HUDEP-2 (cell line): ENCODE data around the gene SRPK2.
"Not testable (repeated sequence)": the region's sequence is repeated elsewhere in the genome, so short reads cannot be mapped to it uniquely, and the experiment has no call there.

Experiments
- DNase-seq, 76 experiments: peaks; one replicate each; lab custom pipeline; 2025; ENCODE audit not compliant: unreplicated experiment in 76 of 76; lab: John Stamatoyannopoulos, UW

Gene SRPK2

DNA sequence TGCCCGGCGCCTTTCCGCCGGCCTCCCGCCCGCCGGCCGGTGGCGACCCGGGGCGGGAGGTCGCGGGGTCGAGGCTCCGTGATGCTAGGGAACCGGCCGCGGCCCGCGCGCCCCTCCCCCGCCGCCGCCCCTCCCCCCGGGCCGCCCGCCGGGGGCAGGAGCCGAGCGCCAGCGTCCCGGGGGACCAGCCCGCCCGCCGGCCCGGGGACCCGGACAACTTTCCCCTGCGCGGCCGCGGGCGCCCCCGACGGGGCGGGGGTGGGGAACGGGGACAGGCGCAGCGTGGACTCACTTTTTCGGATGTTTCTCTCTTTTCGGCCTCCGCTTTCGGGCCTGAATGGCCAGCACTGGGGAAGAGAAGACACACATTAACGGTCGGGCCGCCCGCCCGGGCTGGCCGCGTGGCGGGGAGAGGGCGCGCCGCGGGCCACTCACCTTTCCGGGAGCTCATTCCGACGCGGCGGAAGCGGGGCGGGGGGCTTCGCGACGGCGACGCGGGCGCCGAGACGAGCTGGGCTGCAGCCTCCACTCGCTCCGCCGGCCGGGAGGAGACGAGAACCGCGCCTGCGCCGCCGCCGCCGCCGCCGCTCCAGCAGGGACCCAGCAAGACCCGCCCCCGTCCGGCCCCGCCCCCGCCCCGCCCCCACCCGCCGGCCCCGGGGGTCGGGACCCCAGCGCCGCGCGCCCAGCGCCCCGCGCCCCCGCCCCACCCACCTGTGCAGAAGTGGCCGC is at the start of gene SRPK2:
Gene SRPK2, minus strand, starts transcription at position 566 of the 732 bp plus-strand sequence.
- DNase-seq = peak in 54 of 76 experiments; percentile 2 to 70 (median 40)

DNA sequence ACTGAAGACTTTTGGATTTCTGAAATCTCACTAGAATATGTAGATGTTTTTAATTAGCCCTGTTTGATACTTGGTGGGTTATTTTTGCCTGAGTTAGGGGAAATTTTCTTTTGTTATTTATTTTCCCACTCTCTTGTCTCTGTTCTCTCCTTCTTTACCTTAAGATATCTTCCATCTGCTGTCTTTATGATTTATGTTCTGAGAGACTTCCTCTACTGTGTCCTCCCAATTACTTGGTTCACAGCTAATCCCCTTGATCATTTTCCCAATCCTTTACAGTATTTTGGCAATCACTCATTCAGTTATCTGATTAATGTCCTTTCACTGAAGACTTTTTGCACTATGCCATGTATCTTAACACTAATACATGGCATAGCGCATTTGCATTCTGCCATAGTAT is 49.5 kb upstream of the SRPK2 start:
- no peak for DNase-seq

DNA sequence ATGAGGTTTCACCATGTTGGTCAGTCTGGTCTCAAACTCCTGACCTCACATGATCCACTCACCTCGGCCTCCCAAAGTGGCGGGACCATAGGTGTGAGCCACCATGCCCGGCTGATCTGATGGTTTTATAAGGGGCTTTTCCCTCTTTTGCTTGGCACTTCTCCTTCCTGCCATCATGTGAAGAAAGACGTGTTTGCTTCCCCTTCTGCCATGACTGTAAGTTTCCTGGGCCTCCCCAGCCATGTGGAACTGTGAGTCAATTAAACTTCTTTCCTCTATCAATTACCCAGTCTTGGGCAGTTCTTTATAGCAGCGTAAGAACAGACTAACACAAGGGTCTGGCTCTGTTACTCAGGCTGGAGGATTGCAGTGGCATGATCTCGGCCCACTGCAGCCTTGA is 48.6 kb upstream of the SRPK2 start:
- DNase-seq = not testable (repeated sequence)

DNA sequence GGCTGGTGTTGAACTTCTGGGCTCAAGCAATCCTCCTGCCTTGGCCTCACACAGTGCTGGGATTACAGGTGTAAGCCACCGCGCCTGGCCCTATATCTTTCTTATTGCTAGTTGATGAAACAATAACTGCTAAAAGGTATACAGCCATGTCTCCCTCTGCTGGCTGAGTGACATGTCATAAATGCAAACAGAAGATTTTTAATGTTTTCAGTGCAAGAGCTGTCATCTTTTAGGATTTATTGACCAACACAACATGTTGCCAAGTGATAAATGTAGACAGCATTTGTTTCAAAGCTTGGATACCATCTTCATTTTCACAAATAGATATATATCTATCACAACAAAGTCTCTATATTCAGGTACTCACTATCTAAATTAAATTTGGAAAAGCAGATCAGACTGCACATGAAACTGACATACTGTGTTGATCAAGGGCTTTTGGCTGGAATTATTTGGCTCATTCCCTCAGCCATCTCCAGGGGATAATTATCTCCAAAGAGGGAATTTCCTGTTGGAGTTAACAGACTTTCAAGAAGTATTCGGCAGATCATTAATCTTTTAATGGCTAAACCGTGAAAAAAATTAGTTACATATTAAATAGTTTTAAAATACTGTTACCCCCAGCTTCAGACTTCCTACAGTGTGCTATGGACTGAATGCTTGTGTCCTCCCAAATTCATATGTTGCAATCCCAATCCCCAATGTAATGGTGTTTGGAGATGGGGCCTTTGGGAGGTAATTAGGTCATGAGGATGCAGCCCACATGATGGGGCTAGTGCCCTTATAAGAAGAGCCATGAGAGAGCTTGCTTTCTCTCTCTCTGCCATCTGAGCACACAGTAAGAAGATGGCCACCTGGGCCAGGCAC is 41.3 kb upstream of the SRPK2 start:
- DNase-seq = peak in 30 of 76 experiments; percentile 1 to 56 (median 13)

DNA sequence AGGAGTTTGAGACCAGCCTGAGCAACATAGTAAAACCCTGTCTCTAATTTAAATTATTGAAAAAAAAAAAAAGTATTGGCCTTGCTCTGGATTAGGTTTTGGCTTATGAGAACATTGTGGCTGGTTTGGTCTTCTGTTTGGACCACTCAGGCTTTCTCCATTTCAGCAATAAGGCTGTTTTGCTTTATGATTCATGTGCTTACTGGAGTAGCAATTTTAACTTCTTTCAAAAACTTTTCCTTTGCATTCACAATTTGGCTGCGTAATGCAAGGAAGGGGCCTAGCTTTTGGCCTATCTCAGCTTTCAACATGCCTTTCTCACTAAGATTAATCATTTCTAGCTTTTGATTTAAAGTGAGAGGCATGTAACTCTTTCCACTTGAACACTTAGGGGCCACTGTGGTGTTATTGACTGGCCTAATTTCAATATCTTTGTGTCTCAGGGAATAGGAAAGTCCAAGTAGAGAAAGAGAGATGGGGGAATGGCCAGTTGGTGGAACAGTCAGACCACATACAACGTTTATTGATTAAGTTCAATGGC is 38.0 kb upstream of the SRPK2 start:
- DNase-seq = no peak

DNA sequence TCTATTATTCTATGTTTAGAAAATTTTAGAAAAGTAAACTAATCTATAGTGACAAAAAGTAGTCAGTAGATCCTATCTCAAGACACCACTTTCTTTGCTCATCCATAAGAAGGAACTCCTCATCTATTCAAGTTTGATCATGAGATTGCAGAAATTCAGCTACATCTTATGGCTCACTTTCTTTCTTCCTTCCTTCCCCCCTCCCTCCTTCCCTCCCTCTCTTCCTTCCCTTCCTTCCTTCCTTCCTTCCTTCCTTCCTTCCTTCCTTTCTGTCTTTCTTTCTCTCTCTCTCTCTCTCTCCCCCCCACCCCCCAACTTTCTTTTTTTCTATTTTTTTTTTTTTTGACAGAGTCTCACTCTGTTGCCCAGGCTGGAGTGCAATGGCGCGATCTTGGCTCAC is 35.3 kb upstream of the SRPK2 start:
- no peak for DNase-seq

DNA sequence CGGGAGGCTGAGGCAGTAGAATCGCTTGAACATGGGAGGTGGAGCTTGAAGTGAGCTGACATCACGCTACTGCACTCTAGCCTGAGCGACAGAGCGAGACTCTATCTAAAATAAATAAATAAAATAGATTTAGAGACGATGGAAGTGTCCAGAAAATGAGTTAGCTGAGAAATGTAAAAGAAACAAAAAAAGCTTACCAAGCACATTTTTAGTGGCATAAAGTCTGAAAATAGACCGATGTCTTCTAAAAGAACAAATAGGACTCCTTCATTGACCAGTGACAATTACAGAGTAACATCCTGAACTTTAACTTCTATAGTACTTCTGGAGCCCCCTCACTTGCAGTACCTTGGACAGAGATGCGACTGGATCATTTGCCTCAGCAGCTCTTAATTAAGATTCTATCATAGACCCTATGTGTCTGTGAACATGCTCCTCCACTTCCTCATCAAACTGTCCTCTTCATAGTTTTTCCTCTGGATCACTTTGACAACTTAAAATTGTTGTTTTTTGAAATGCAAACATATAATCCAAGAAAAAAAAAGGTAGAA is 25.2 kb upstream of the SRPK2 start:
- peak in 1 of 76 experiments; percentile 3 for DNase-seq

DNA sequence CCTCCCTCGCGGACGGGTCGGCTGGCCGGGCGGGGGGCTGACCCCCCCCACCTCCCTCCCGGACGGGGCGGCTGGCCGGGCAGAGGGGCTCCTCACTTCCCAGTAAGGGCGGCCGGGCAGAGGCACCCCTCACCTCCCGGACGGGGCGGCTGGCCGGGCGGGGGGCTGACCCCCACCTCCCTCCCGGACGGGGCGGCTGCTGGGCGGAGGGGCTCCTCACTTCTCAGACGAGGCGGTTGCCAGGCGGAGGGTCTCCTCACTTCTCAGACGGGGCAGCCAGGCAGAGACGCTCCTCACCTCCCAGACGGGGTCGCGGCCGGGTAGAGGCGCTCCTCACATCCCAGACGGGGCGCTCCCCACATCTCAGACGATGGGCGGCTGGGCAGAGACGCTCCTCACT is 22.1 kb upstream of the SRPK2 start:
- not testable (repeated sequence) for DNase-seq

DNA sequence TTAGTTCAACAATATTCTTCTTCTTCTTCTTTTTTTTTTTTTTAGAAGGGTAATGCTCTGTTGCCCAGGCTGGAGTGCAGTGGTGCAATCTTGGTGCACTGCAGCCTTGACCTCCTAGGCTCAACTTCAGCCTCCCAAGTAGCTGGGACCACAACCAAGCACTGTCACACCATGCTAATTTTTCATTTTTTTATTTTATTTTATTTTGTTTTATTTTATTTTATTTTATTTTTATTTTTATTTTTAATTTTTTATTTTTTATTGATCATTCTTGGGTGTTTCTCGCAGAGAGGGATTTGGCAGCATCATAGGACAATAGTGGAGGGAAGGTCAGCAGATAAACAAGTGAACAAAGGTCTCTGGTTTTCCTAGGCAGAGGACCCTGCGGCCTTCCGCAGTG is 21.1 kb upstream of the SRPK2 start:
- DNase-seq = not testable (repeated sequence)

DNA sequence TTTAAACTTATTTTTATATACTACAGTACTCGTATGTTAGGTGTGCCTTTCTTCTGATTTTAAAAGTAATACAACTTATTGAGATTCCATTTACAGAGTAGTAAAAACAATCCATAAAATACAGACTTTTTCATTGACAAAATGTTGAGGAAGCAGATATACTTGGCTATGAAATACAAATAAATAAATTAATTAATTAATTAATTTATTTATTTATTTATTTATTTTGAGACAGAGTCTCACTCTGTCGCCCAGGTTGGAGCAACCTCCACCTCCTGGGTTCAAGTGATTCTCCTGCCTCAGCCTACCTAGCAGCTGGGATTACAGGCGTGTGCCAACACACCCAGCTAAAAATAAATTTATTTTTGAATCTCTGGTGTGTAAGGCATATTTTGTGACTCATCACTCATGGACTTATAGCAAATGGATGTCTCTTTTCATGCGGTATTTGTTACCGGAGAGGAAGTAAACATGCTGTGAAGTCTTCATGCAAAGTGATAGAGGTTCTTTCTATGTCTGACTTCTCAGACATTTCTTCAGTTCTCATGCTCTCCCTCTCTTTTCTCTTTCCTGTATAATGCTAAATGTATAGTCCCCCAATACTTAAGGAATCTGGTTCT is 20.2 kb upstream of the SRPK2 start:
- DNase-seq = no peak

DNA sequence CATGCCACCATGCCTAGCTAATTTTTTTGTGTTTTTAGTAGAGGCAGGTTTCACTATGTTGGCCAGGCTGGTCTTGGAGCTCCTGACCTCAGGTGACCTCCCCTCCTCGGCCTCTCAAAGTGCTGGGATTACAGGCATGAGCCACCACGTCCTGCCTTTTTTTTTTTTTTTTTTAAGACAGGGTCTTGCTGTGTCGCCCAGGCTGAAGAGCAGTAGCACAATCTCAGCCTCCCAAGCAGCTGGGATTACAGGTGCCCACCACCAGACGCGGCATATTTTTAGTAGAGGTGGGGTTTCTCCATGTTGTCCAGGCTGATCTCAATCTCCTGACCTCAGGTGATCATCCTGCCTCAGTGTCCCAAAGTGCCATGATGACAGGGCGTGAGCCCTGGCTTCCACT is 14.4 kb upstream of the SRPK2 start:
- DNase-seq = no peak

DNA sequence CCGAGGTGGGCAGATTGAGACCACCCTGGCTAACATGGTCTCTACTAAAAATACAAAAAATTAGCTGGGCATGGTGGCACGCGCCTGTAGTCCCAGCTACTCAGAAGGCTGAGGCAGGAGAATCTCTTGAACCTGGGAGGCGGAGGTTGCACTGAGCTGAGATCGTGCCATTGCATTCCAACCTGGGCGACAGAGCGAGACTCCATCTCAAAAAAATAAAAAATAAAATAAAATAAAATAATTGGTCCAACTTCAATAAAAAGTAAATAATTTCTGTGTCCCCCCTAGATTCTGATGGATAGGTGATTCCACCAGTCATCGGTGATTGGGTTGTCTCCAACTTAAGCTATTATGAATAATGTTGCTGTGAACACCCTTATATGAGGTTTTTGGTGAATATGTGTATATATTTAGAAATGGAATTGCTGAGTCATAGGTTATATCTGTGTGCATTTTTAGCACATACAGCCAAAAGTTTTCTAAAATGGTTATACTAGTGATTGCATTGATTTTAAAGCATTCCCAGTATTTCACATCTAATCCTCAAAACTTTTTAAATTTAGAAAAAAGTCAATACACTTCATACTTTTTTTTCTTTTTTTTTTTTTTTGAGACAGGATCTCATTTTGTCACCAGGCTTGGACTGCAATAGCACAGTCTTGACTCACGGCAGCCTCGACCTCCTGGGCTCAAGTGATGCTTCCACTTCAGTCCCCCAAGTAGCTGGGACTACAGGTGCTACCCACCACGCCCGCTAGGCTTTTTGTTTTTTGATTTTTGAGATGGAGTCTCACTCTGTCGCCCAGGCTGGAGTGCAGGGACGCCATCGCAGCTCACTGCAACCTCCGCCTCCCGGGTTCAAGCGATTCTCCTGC is 13.7 kb upstream of the SRPK2 start:
- no peak for DNase-seq

DNA sequence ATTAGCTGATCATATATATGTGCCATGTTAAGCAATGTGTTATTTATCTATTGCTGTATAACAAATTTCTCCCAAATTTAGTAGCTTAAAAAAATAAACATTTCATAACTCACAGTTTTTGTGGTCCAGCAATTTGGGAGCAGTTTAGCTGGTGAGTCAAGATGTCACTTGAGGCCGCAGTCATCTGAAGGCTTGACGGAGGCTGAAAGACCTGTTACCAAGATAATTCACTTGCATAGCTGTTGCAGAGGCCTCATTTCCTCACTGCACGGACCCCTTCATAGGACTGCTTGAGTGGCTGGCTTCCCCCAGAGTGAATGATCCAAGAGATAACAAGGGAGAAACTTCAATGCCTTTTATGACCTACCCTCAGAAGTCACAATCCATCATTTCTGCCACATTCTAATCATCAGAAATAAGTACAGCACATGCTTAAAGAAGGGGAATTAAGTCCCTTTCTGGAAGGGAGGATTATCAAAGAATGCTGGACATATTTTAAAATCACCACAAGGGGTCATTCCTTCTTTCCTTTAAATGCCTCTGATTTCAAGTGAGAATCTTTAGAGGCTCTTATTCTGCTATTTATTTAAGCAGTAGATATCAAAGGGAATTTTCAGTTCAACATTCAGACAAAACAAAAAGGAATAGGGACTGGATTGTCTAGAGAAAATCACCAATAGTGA is 10.5 kb upstream of the SRPK2 start:
- DNase-seq = peak in 1 of 76 experiments; percentile 17

DNA sequence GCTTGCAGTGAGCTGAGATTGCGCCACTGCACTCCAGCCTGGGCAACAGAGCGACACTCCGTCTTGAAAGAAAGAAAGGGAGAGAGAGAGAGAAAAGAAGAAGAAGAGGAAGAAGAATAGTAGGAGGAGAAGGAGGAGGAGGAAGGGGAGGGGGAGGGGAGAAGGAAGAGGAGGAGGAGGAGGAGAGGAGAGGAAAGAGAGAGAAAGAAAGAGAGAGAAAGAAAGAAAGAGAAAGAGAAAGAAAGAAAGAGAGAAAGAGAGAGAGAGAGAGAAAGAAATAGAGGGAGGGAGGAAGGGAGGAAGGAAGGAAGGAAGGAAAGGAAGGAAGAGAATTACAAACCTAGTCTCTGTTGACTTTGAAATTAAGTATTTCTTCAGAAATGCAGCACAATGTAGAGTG is 7.8 kb upstream of the SRPK2 start:
- DNase-seq = no peak

DNA sequence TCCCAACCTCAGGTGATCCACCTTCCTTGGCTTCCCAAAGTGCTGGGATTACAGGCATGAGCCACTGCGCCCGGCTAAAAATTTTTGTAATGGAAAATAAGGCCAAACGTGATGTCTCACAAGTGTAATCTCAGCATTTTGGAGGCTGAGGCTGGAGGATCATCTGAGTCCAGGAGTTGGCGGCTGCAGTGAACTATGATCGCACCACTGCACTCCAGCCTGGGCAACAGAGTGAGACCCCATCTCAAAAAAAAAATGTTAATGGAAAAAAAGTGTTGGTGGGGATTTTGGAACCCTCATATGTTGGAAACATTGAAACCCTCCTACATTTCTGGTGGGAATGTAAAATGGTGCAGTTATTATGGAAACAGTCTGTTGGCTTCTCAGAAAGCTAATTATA is 2.7 kb upstream of the SRPK2 start:
- DNase-seq = no peak

DNA sequence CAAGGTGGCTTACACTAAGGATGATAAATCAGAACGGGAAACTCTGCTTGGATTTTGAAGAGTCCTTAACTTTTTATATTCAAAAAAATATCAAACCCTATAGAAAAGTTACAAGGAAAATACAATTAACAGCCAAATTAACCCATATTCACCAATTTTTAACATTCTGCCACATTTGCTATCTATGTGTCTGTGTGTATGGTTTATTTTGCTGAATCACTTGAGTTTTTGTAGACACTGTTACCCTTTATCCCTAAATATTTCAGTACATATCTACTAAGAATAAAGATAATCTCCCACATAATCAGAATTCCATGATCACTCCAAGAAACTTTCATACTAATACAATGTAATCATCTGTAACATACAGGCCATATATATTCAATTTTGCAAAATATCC is 1.2 kb upstream of the SRPK2 start:
- DNase-seq = no peak

DNA sequence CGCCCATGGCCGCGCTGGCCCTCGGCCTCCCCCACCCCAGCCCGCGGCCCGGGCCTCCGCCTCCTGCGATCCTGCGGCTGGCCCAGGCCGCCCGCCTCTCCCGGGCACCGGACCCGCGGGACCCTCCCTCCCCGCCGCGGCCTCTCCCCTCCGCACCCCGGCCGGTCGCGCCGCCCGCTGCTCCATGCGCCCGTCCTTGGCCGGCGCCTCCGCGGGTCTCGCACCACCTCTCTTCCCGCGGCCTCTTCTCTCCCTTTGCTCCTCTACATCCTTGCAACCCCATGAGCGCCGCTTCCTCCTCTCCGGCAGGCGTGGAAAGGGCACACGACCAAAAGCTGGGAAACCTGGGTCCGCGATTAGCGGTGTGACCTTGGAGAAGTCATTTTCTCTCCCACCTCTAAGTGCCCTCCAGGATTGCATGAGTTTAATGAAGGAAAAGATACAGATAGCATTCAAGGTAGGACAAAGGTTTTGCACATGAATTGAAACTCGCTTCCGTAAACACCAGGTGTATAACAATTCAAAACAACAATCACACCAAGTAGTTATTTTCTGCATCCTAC is 448 bp upstream of the SRPK2 start:
- peak in 5 of 76 experiments; percentile 5 to 42 (median 21) for DNase-seq

DNA sequence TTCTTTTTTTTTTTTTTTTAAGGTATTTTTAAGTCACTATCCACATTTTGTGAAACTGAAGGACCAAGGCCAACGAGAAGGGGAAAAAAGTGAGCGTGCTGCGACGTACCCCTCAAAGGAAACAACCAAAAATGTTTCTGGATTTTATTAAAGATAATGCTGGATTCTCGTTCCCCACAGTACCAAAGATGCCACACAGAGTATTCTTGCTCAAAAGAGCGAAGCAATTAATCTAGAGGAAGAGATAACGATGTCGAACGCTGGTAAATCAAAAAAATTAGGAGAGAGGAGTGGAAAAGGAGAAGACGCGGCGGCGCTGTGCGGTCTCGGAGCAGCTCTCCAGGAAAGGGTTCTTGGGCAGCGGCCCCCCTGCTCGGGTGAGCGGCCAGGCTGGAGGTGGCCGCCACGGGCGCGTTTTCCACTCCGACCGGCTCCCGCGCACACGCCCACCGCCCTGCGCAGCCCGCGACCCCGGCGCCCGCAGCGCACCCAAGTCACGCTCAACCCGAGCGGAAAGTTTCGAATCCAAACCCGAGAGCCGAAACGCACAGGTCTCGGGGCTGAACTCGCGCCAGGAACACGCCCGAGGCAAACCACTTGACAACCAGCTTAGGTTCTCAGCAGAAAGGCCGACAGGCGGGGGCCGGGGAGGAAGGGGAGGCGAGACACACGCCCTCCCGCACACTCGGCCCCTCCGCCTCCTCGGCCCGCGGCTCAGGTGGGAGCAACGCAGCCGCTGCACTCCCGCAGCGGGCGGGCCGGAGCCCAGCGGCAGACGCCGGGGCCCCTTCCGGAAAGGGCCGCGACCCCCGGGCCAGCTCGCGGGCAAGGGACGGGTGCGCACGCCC is 989 bp downstream of the SRPK2 start:
- peak in 58 of 76 experiments; percentile 5 to 72 (median 42) for DNase-seq
